ENCODE measurements around the gene DDI2.

The DDI2 gene

DNA sequence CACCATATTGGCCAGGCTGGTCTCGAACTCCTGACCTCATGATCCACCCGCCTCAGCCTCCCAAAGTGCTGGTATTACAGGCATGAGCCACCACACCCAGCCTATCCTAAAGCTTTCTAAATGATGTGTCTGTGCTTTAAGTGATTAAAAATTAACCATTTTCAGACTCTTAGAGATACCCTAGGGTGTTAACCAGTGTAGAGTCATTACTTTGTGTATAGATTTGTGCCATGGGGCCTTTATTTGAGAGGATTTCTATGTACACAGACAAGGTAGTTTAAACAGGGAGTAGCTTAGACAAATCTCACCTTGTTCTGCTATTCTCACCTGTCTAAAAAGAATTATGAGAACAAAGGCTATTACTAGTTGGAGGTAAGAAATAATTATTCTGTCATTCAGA, 54.2 kb downstream of the DDI2 start:
- TF ChIP-seq, protein P1, sequence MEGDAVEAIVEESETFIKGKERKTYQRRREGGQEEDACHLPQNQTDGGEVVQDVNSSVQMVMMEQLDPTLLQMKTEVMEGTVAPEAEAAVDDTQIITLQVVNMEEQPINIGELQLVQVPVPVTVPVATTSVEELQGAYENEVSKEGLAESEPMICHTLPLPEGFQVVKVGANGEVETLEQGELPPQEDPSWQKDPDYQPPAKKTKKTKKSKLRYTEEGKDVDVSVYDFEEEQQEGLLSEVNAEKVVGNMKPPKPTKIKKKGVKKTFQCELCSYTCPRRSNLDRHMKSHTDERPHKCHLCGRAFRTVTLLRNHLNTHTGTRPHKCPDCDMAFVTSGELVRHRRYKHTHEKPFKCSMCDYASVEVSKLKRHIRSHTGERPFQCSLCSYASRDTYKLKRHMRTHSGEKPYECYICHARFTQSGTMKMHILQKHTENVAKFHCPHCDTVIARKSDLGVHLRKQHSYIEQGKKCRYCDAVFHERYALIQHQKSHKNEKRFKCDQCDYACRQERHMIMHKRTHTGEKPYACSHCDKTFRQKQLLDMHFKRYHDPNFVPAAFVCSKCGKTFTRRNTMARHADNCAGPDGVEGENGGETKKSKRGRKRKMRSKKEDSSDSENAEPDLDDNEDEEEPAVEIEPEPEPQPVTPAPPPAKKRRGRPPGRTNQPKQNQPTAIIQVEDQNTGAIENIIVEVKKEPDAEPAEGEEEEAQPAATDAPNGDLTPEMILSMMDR (conservative IDR thresholded peaks at IDR 0.05; ENCODE audit: low read length), result no peak
- no peak for TF ChIP-seq EZH2phosphoT487 (IDR thresholded peaks at IDR 0.05; ENCODE audit: borderline replicate concordance)
- no peak overlapping the region for H2AFZ ChIP-seq (ENCODE audit: low read length)

DNA sequence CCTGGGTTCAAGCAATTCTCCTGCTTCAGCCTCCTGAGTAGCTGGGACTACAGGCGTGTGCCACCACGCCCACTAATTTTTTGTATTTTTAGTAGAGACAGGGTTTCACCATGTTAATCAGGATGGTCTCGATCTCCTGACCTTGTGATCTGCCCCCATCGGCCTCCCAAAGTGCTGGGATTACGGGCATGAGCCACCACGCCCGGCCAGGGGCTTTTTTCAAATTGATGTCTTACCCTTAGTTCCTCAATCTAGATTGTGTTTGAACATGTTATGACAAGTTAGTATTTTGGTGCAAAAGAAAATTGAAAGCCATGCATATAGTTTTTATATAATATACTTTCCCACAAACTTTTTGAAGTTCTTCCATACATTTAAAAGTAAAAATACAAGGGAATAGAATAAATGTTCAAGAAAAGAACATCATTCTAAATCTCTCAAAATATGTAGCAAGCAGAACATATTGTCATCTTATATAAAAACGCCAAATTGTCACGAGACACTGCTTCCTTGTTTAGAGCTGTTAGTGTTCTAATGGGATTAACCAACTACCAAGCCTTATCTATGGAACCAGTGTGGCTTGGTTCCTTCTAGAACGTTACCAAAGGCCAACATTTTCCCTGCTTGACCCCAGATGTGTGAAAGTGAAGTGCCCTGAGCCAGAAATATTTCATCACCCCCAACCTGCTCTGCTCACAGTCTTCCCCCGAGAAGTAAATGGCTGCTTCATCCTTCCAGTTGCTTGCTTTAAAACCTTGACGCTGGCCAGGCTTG, 57.3 kb downstream of the DDI2 start:
- Histone ChIP-seq H3K4me2 (ENCODE audit: low read depth, low read length, poor library complexity, severe bottlenecking) (no peak overlapping the region), H3K36me3 (ENCODE audit: insufficient read depth, low read length) (no peaks in the 10 kb centered on the region), H3K79me2 (ENCODE audit: insufficient read depth, low read length) (no peaks in the 10 kb centered on the region), H3K4me1 (ENCODE audit: insufficient read depth, low read length, poor library complexity, severe bottlenecking) (no peaks in the 10 kb centered on the region), H3K27me3 (ENCODE audit: insufficient read depth, low read length, poor library complexity, severe bottlenecking) (no peaks in the 10 kb centered on the region), H3K9ac (ENCODE audit: low read depth, low read length, poor library complexity, severe bottlenecking) (no peak overlapping the region), H3K4me3 (ENCODE audit: low read length, poor library complexity, severe bottlenecking) (no peak overlapping the region), H2AFZ (ENCODE audit: low read length) (no peak overlapping the region), H4K20me1 (ENCODE audit: insufficient read depth, low read length, poor library complexity, severe bottlenecking) (no peaks in the 10 kb centered on the region), H3F3A (ENCODE audit: low read depth) (no peaks in the 10 kb centered on the region), H3K9me3 (ENCODE audit: insufficient read depth, low read depth, low read length) (no peaks in the 10 kb centered on the region), H3K9me2 (replicated peaks; ENCODE audit: low read depth, low read length) (no peaks in the 10 kb centered on the region)
- TF ChIP-seq, protein P1 (conservative IDR thresholded peaks at IDR 0.05; ENCODE audit: low read length), result no peak
- TF ChIP-seq EZH2phosphoT487 (IDR thresholded peaks at IDR 0.05; ENCODE audit: borderline replicate concordance), result no peak

More for the DNA sequence above, 54.2 kb downstream of the DDI2 start:
- no peaks in the 10 kb centered on the region for H3K4me1 ChIP-seq (ENCODE audit: insufficient read depth, low read length, poor library complexity, severe bottlenecking)
- H3K4me2 ChIP-seq (ENCODE audit: low read depth, low read length, poor library complexity, severe bottlenecking), result no peak overlapping the region
- no peaks in the 10 kb centered on the region for H3K9me2 ChIP-seq (replicated peaks; ENCODE audit: low read depth, low read length)
- no peaks in the 10 kb centered on the region for H3K9me3 ChIP-seq (ENCODE audit: insufficient read depth, low read depth, low read length)
- H3K27me3 ChIP-seq (ENCODE audit: insufficient read depth, low read length, poor library complexity, severe bottlenecking), result no peaks in the 10 kb centered on the region
- H4K20me1 ChIP-seq (ENCODE audit: insufficient read depth, low read length, poor library complexity, severe bottlenecking), result no peaks in the 10 kb centered on the region
- no peak overlapping the region for H3K4me3 ChIP-seq (ENCODE audit: low read length, poor library complexity, severe bottlenecking)
- H3K9ac ChIP-seq (ENCODE audit: low read depth, low read length, poor library complexity, severe bottlenecking), result no peak overlapping the region
- H3K36me3 ChIP-seq (ENCODE audit: insufficient read depth, low read length), result no peaks in the 10 kb centered on the region
- H3K79me2 ChIP-seq (ENCODE audit: insufficient read depth, low read length), result no peaks in the 10 kb centered on the region
- H3F3A ChIP-seq (ENCODE audit: low read depth), result no peaks in the 10 kb centered on the region

DNA sequence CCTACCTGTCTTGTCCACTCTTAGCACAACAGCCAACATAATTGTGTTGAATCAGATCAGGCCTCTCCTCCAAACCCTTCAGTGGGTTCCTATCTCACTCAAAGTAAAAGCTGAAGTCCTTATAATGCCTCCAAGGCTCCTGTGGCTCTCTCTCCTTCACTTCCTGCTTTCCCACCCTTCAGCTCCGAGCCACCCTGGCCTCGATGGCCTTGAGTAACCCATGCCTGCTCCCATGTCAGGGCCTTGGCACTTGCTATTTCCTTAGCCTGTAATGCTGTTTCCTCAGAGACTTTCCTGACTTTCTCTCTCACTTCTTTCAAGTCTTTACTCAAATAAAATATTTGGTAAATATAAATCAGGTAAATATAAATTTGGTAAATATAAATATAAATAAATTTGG, 58.8 kb downstream of the DDI2 start:
- Histone ChIP-seq H3K36me3 (ENCODE audit: insufficient read depth, low read length) (no peaks in the 10 kb centered on the region), H3K27me3 (ENCODE audit: insufficient read depth, low read length, poor library complexity, severe bottlenecking) (no peaks in the 10 kb centered on the region), H3K4me3 (ENCODE audit: low read length, poor library complexity, severe bottlenecking) (no peak overlapping the region), H3F3A (ENCODE audit: low read depth) (no peaks in the 10 kb centered on the region), H3K9ac (ENCODE audit: low read depth, low read length, poor library complexity, severe bottlenecking) (no peak overlapping the region), H3K4me1 (ENCODE audit: insufficient read depth, low read length, poor library complexity, severe bottlenecking) (no peaks in the 10 kb centered on the region), H4K20me1 (ENCODE audit: insufficient read depth, low read length, poor library complexity, severe bottlenecking) (no peaks in the 10 kb centered on the region), H3K9me2 (replicated peaks; ENCODE audit: low read depth, low read length) (no peaks in the 10 kb centered on the region), H3K9me3 (ENCODE audit: insufficient read depth, low read depth, low read length) (no peaks in the 10 kb centered on the region), H3K4me2 (ENCODE audit: low read depth, low read length, poor library complexity, severe bottlenecking) (no peak overlapping the region), H3K79me2 (ENCODE audit: insufficient read depth, low read length) (no peaks in the 10 kb centered on the region), H2AFZ (ENCODE audit: low read length) (no peak overlapping the region)
- TF ChIP-seq, protein P1 (conservative IDR thresholded peaks at IDR 0.05; ENCODE audit: low read length), result no peak
- no peak for TF ChIP-seq EZH2phosphoT487 (IDR thresholded peaks at IDR 0.05; ENCODE audit: borderline replicate concordance)

All from Loucy (cell line).